ENCODE measurements around the gene TUFT1. TPM values are rescaled to one million over a fixed set of nuclear protein-coding genes. Genes with fewer than 3 reads are reported as not detected.
"Not testable (repeated sequence)": the region's sequence is repeated elsewhere in the genome, so short reads cannot be mapped to it uniquely, and the experiment has no call there.

Gene TUFT1
- total RNA-seq, 2 donors from 2014 or later: 4.9 to 10.7 TPM

DNA sequence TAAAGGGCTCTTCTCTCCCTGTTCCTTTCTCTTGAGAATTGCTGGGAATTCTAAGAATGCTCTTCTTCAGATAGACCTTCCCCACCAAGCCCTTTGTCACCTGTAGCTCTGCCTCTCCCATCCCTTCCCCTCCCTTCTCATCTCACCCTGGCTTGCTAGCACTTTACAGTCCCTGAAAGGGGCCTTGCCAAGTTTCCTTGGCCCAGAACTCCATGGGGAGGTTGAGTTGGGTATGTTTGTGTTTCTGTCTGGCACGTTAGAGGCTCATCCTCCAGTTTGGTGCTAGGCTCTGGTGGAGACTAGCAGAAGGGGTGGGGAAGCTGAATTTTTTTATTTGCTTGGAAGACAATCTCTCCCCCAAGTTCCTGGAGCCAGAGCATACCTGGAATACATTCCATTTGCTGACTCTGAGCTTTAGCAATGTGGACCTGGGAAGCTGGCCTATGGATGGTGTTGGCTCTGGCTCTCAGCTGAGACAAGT lies 24.0 kb upstream of the TUFT1 start:
- no peak for DNase-seq (ENCODE audit: low spot score)
- TF ChIP-seq, protein P1, sequence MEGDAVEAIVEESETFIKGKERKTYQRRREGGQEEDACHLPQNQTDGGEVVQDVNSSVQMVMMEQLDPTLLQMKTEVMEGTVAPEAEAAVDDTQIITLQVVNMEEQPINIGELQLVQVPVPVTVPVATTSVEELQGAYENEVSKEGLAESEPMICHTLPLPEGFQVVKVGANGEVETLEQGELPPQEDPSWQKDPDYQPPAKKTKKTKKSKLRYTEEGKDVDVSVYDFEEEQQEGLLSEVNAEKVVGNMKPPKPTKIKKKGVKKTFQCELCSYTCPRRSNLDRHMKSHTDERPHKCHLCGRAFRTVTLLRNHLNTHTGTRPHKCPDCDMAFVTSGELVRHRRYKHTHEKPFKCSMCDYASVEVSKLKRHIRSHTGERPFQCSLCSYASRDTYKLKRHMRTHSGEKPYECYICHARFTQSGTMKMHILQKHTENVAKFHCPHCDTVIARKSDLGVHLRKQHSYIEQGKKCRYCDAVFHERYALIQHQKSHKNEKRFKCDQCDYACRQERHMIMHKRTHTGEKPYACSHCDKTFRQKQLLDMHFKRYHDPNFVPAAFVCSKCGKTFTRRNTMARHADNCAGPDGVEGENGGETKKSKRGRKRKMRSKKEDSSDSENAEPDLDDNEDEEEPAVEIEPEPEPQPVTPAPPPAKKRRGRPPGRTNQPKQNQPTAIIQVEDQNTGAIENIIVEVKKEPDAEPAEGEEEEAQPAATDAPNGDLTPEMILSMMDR (IDR thresholded peaks at IDR 0.05): no peak
- H3K4me3 ChIP-seq: no peak overlapping the region
- H3K27ac ChIP-seq: no peak overlapping the region
- no peaks in the 10 kb centered on the region for H3K36me3 ChIP-seq
- no peaks in the 10 kb centered on the region for H3K9me3 ChIP-seq
- H3K27me3 ChIP-seq (replicated peaks; ENCODE audit: insufficient read depth): no peaks in the 10 kb centered on the region
- no peak for ATAC-seq (ENCODE audit: insufficient number of reproducible peaks, low FRiP score, low read depth)
- H3K4me1 ChIP-seq (ENCODE audit: control insufficient read depth in 1 of 2, low read depth in 2 of 2): peaks cover 8 to 14% of the 10 kb centered on the region in 2 donors

DNA sequence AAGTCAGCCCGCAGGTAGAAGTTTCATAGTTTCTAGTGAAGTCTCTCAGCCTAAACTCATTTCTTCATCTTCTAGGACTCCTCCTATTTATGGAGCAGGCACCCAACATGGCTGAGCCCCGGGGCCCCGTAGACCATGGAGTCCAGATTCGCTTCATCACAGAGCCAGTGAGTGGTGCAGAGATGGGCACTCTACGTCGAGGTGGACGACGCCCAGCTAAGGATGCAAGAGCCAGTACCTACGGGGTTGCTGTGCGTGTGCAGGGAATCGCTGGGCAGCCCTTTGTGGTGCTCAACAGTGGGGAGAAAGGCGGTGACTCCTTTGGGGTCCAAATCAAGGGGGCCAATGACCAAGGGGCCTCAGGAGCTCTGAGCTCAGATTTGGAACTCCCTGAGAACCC lies 21.7 kb upstream of the TUFT1 start:
- Histone ChIP-seq H3K9me3 (no peaks in the 10 kb centered on the region), H3K36me3 (no peaks in the 10 kb centered on the region), H3K27ac (no peak overlapping the region), H3K4me1 (ENCODE audit: control insufficient read depth in 1 of 2, low read depth in 2 of 2) (no peaks in the 10 kb centered on the region), H3K27me3 (replicated peaks; ENCODE audit: insufficient read depth) (no peaks in the 10 kb centered on the region), H3K4me3 (no peak overlapping the region)
- no peak for ATAC-seq (ENCODE audit: insufficient number of reproducible peaks, low FRiP score, low read depth)
- TF ChIP-seq, protein P1 (IDR thresholded peaks at IDR 0.05): no peak
- DNase-seq (ENCODE audit: low spot score): no peak

DNA sequence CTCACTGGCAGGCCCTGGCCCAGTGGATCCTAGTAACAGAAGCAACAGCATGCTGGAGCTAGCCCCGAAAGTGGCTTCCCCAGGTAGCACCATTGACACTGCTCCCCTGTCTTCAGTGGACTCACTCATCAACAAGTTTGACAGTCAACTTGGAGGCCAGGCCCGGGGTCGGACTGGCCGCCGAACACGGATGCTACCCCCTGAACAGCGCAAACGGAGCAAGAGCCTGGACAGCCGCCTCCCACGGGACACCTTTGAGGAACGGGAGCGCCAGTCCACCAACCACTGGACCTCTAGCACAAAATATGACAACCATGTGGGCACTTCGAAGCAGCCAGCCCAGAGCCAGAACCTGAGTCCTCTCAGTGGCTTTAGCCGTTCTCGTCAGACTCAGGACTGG lies 21.2 kb upstream of the TUFT1 start:
- no peak overlapping the region for H3K4me3 ChIP-seq
- ATAC-seq (ENCODE audit: insufficient number of reproducible peaks, low FRiP score, low read depth) (no peak), DNase-seq (ENCODE audit: low spot score) (no peak)
- H3K9me3 ChIP-seq: no peaks in the 10 kb centered on the region
- H3K36me3 ChIP-seq: no peaks in the 10 kb centered on the region
- TF ChIP-seq, protein P1 (IDR thresholded peaks at IDR 0.05): no peak
- no peaks in the 10 kb centered on the region for H3K4me1 ChIP-seq (ENCODE audit: control insufficient read depth in 1 of 2, low read depth in 2 of 2)
- H3K27ac ChIP-seq: no peak overlapping the region
- no peaks in the 10 kb centered on the region for H3K27me3 ChIP-seq (replicated peaks; ENCODE audit: insufficient read depth)

DNA sequence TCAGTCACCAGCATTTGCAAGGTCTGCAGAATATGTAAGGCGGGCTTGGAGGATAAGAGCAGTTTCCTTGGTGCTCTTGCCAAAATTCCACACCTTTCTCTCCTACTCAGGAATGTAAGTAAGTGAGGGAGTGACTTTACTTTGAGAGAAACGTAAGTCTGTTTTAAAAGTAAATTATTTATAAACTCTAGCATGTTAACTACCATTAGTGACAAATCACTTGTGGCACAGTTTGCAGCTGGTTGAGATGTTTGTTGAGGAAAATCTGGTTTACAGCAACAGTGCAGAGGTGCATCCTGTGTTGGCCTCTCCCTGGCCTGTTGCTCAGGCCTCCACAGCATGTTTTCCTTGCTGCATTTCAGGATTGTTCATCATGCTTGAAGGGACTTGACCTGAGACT lies 20.4 kb upstream of the TUFT1 start:
- Histone ChIP-seq H3K27ac (no peak overlapping the region), H3K27me3 (replicated peaks; ENCODE audit: insufficient read depth) (no peaks in the 10 kb centered on the region), H3K4me1 (ENCODE audit: control insufficient read depth in 1 of 2, low read depth in 2 of 2) (no peaks in the 10 kb centered on the region), H3K36me3 (no peaks in the 10 kb centered on the region), H3K4me3 (no peak overlapping the region), H3K9me3 (no peaks in the 10 kb centered on the region)
- ATAC-seq (ENCODE audit: insufficient number of reproducible peaks, low FRiP score, low read depth) (no peak), DNase-seq (ENCODE audit: low spot score) (no peak)
- TF ChIP-seq, protein P1 (IDR thresholded peaks at IDR 0.05): no peak

DNA sequence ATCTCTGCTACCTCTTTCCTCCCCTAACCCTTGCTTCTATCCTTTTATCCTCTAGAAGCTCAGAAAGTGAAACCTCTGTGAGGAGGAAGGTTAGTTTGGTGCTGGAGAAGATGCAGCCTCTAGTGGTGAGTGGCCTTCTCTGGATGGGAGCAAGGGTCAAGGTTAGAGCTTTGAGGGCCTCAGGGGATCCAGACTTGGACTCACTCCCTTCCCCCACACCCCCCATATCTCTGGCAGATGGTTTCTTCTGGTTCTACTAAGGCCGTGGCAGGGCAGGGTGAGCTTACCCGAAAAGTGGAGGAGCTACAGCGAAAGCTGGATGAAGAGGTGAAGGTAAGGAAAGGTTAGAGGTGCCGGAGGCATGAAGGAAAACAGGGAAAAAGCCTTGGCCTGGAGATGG lies 19.8 kb upstream of the TUFT1 start:
- DNase-seq (ENCODE audit: low spot score): no peak

DNA sequence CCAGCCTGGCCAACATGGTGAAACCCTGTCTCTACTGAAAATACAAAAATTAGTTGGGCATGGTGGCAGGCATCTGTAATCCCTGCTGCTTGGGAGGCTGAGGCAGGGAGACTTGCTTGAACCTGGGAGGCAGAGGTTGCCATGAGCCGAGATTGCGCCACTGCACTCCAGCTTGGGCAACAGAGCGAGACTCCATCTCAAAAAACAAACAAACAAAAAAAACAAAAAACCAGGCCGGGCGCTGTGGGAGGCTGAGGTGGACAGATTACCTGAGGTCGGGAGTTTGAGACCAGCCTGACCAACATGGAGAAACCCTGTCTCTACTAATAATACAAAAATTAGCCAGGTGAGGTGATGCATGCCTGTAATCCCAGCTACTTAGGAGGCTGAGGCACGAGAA lies 17.7 kb upstream of the TUFT1 start:
- H3K4me3 ChIP-seq; H3K27ac ChIP-seq; H3K27me3 ChIP-seq (replicated peaks; ENCODE audit: insufficient read depth); H3K4me1 ChIP-seq (ENCODE audit: control insufficient read depth in 1 of 2, low read depth in 2 of 2); H3K9me3 ChIP-seq; ATAC-seq (ENCODE audit: insufficient number of reproducible peaks, low FRiP score, low read depth); DNase-seq (ENCODE audit: low spot score); H3K36me3 ChIP-seq: not testable (repeated sequence)

More for the DNA sequence above, 19.8 kb upstream of the TUFT1 start:
- Histone ChIP-seq H3K36me3 (no peaks in the 10 kb centered on the region), H3K4me3 (no peak overlapping the region), H3K9me3 (no peaks in the 10 kb centered on the region), H3K27ac (no peak overlapping the region), H3K4me1 (ENCODE audit: control insufficient read depth in 1 of 2, low read depth in 2 of 2) (no peaks in the 10 kb centered on the region), H3K27me3 (replicated peaks; ENCODE audit: insufficient read depth) (no peaks in the 10 kb centered on the region)
- TF ChIP-seq, protein P1 (IDR thresholded peaks at IDR 0.05): no peak
- no peak for ATAC-seq (ENCODE audit: insufficient number of reproducible peaks, low FRiP score, low read depth)

All from thoracic aorta (tissue), 2 donors.